SK-N-SH treated with all-trans-retinoic acid at 6 μM for 48 hours (cell line): ENCODE data around the gene TNFRSF1A.

Experiments used
- ATAC-seq: fragments of 200-7000 bp; cut with Tn5 transposase; 3 replicates; pipeline ENCODE4 v1.9.1; 2020; ENCODE audit warnings: mild to moderate bottlenecking, moderate library complexity
- BACH2 ChIP-seq: fragments of 250-450 bp; sonication (Bioruptor Pico); IDR thresholded peaks from 2 replicates; pipeline ENCODE4 v1.9.0; 2021; ENCODE audit warnings: mild to moderate bottlenecking, borderline replicate concordance
- CREB5 ChIP-seq: fragments of 250-450 bp; sonication (Bioruptor Pico); IDR thresholded peaks from 2 replicates; pipeline ENCODE4 v1.5.1; 2020; ENCODE audit warnings: low read depth, mild to moderate bottlenecking, moderate library complexity
- CSDC2 ChIP-seq: fragments of 250-450 bp; sonication (Bioruptor Pico); IDR thresholded peaks from 2 replicates; pipeline ENCODE4 v1.5.0; 2020; ENCODE audit warnings: mild to moderate bottlenecking, moderate library complexity
- CSRNP3 ChIP-seq: fragments of 250-450 bp; sonication (Bioruptor Pico); IDR thresholded peaks from 2 replicates; pipeline ENCODE4 v1.5.1; 2021; ENCODE audit warnings: mild to moderate bottlenecking, moderate library complexity
- ISL1 ChIP-seq: fragments of 250-450 bp; sonication (Bioruptor Pico); IDR thresholded peaks from 2 replicates; pipeline ENCODE4 v2.1.2; 2022; ENCODE audit warnings: mild to moderate bottlenecking, moderate library complexity
- OSR1 ChIP-seq: fragments of 250-450 bp; sonication (Bioruptor Pico); IDR thresholded peaks from 2 replicates; pipeline ENCODE4 v1.8.0; 2022; ENCODE audit warnings: moderate library complexity, mild to moderate bottlenecking, inconsistent platforms
- PATZ1 ChIP-seq: fragments of 250-450 bp; sonication (Bioruptor Pico); IDR thresholded peaks from 2 replicates; pipeline ENCODE4 v1.8.0; 2020; ENCODE audit warnings: mild to moderate bottlenecking, moderate library complexity, borderline replicate concordance
- RARB ChIP-seq: fragments of 250-450 bp; sonication (Bioruptor Pico); IDR thresholded peaks from 2 replicates; pipeline ENCODE4 v1.8.0; 2021; ENCODE audit warnings: mild to moderate bottlenecking, moderate library complexity
- SNAI2 ChIP-seq: fragments of 250-450 bp; sonication (Bioruptor Pico); IDR thresholded peaks from 2 replicates; pipeline ENCODE4 v1.5.0; 2020; ENCODE audit warnings: mild to moderate bottlenecking, moderate library complexity
- TCF4 ChIP-seq: fragments of 250-450 bp; sonication (Bioruptor Pico); IDR thresholded peaks from 2 replicates; pipeline ENCODE4 v1.8.0; 2021; ENCODE audit warnings: mild to moderate bottlenecking, moderate library complexity, borderline replicate concordance
- TOX ChIP-seq: fragments of 250-450 bp; sonication (Bioruptor Pico); IDR thresholded peaks from 2 replicates; pipeline ENCODE4 v1.8.0; 2021; ENCODE audit warnings: mild to moderate bottlenecking, moderate library complexity, borderline replicate concordance
- TSHZ2 ChIP-seq: fragments of 250-450 bp; sonication (Bioruptor Pico); IDR thresholded peaks from 2 replicates; pipeline ENCODE4 v1.5.0; 2020; ENCODE audit warnings: mild to moderate bottlenecking, moderate library complexity
- ZC3H10 ChIP-seq: fragments of 250-450 bp; sonication (Bioruptor Pico); IDR thresholded peaks from 2 replicates; pipeline ENCODE4 v1.5.1; 2021; ENCODE audit warnings: mild to moderate bottlenecking, moderate library complexity
- ZFP3 ChIP-seq: fragments of 250-450 bp; sonication (Bioruptor Pico); IDR thresholded peaks from 2 replicates; pipeline ENCODE4 v1.5.0; 2020; ENCODE audit warnings: mild to moderate bottlenecking, moderate library complexity
- ZFP30 ChIP-seq: fragments of 450-650 bp; formaldehyde crosslinking; IDR thresholded peaks from 2 replicates; pipeline ENCODE4 v1.5.0; 2022; ENCODE audit warnings: mild to moderate bottlenecking, moderate library complexity
- ZNF565 ChIP-seq: fragments of 450-650 bp; formaldehyde crosslinking; conservative IDR thresholded peaks from 2 replicates; pipeline ENCODE4 v1.5.0; 2020; ENCODE audit warnings: low read depth, mild to moderate bottlenecking, moderate library complexity
- ZNF8 ChIP-seq: fragments of 450-650 bp; formaldehyde crosslinking; IDR thresholded peaks from 2 replicates; pipeline ENCODE4 v1.5.0; 2020; ENCODE audit warnings: mild to moderate bottlenecking, moderate library complexity

The TNFRSF1A gene

GRCh38 chr12:6311822-6312528 is 29.9 kb downstream of the TNFRSF1A start:
- no peak for ATAC-seq
- TF ChIP-seq ZFP30 = no peak
- no peak for TF ChIP-seq ZFP3 (CRISPR knock-in tag)
- TF ChIP-seq RARB (CRISPR knock-in tag) = no peak
- TF ChIP-seq BACH2 = no peak
- no peak for TF ChIP-seq SNAI2 (CRISPR knock-in tag)
- no peak for TF ChIP-seq ZC3H10 (CRISPR knock-in tag)
- no peak for TF ChIP-seq ZNF565 (CRISPR knock-in tag)
- TF ChIP-seq CSDC2 (CRISPR knock-in tag) = no peak
- TF ChIP-seq TSHZ2 = no peak
- TF ChIP-seq PATZ1 (CRISPR knock-in tag) = no peak
- TF ChIP-seq OSR1 (CRISPR knock-in tag) = no peak
- TF ChIP-seq, all 23 proteins: peak for 0

- no peak for ATAC-seq
- no peak for TF ChIP-seq OSR1 (CRISPR knock-in tag)
- no peak for TF ChIP-seq PATZ1 (CRISPR knock-in tag)
- no peak for TF ChIP-seq ZNF8 (CRISPR knock-in tag)
- no peak for TF ChIP-seq CSRNP3 (CRISPR knock-in tag)
- TF ChIP-seq ZFP3 (CRISPR knock-in tag) = no peak
- TF ChIP-seq TSHZ2 = no peak
- no peak for TF ChIP-seq CREB5 (CRISPR knock-in tag)
- no peak for TF ChIP-seq ISL1 (CRISPR knock-in tag)
- no peak for TF ChIP-seq TCF4 (CRISPR knock-in tag)
- TF ChIP-seq TOX (CRISPR knock-in tag) = no peak
- TF ChIP-seq ZC3H10 (CRISPR knock-in tag) = no peak
- TF ChIP-seq ZNF565 (CRISPR knock-in tag) = no peak
- no peak for TF ChIP-seq ZFP30
Observed at GRCh38 chr12:6310771-6311610, 30.9 kb downstream of the TNFRSF1A start.
